ENCODE measurements around the gene AKT1S1.

GRCh38 chr19:49923055-49924003 lies 46.2 kb upstream of the AKT1S1 start:
- TF ChIP-seq ZNF140 (tag by site-specific recombination; IDR thresholded peaks at IDR 0.05): no peak
- no peak for TF ChIP-seq ZNF426 (tag by site-specific recombination; IDR thresholded peaks at IDR 0.05)
- TF ChIP-seq CTCF (tag by site-specific recombination; IDR thresholded peaks at IDR 0.05): no peak
- no peak for TF ChIP-seq ZNF10 (tag by site-specific recombination; IDR thresholded peaks at IDR 0.05)
- TF ChIP-seq ZNF174 (tag by site-specific recombination; IDR thresholded peaks at IDR 0.05): no peak
- TF ChIP-seq, protein P1, sequence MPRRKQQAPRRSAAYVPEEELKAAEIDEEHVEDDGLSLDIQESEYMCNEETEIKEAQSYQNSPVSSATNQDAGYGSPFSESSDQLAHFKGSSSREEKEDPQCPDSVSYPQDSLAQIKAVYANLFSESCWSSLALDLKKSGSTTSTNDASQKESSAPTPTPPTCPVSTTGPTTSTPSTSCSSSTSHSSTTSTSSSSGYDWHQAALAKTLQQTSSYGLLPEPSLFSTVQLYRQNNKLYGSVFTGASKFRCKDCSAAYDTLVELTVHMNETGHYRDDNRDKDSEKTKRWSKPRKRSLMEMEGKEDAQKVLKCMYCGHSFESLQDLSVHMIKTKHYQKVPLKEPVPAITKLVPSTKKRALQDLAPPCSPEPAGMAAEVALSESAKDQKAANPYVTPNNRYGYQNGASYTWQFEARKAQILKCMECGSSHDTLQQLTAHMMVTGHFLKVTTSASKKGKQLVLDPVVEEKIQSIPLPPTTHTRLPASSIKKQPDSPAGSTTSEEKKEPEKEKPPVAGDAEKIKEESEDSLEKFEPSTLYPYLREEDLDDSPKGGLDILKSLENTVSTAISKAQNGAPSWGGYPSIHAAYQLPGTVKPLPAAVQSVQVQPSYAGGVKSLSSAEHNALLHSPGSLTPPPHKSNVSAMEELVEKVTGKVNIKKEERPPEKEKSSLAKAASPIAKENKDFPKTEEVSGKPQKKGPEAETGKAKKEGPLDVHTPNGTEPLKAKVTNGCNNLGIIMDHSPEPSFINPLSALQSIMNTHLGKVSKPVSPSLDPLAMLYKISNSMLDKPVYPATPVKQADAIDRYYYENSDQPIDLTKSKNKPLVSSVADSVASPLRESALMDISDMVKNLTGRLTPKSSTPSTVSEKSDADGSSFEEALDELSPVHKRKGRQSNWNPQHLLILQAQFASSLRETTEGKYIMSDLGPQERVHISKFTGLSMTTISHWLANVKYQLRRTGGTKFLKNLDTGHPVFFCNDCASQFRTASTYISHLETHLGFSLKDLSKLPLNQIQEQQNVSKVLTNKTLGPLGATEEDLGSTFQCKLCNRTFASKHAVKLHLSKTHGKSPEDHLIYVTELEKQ (tag by site-specific recombination; IDR thresholded peaks at IDR 0.05; ENCODE audit: borderline replicate concordance): no peak
- TF ChIP-seq ZFP3 (tag by site-specific recombination; IDR thresholded peaks at IDR 0.05; ENCODE audit: low read depth): no peak
- no peak for TF ChIP-seq ZNF23 (tag by site-specific recombination; IDR thresholded peaks at IDR 0.05; ENCODE audit: borderline replicate concordance)
- TF ChIP-seq ZNF16 (tag by site-specific recombination; IDR thresholded peaks at IDR 0.05; ENCODE audit: low read depth): no peak
- TF ChIP-seq, protein P2, sequence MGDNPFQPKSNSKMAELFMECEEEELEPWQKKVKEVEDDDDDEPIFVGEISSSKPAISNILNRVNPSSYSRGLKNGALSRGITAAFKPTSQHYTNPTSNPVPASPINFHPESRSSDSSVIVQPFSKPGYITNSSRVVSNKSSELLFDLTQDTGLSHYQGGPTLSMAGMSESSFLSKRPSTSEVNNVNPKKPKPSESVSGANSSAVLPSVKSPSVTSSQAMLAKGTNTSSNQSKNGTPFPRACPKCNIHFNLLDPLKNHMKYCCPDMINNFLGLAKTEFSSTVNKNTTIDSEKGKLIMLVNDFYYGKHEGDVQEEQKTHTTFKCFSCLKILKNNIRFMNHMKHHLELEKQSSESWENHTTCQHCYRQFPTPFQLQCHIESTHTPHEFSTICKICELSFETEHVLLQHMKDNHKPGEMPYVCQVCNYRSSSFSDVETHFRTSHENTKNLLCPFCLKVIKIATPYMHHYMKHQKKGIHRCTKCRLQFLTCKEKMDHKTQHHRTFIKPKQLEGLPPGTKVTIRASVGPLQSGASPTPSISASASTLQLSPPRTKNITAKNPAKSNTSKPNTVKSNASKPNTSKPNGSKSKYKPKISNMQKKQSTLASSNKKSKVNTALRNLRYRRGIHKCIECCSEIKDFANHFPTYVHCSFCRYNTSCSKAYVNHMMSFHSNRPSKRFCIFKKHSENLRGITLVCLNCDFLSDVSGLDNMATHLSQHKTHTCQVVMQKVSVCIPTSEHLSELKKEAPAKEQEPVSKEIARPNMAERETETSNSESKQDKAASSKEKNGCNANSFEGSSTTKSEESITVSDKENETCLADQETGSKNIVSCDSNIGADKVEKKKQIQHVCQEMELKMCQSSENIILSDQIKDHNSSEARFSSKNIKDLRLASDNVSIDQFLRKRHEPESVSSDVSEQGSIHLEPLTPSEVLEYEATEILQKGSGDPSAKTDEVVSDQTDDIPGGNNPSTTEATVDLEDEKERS (tag by site-specific recombination; IDR thresholded peaks at IDR 0.05): no peak
- no peak for TF ChIP-seq REST (tag by site-specific recombination; IDR thresholded peaks at IDR 0.05)
- TF ChIP-seq KLF9 (tag by site-specific recombination; IDR thresholded peaks at IDR 0.05; ENCODE audit: low read depth): no peak
